ENCODE results near the gene RBPJ. TPM values are rescaled to one million over a fixed set of nuclear protein-coding genes. Genes with fewer than 3 reads are reported as not detected.

The RBPJ gene
- total RNA-seq, 4 donors from 2014 or later, result 28.7 to 65.6 (median 37.1) TPM

GRCh38 chr4:26360864-26361263 lies 40.0 kb downstream of the RBPJ start:
- TF ChIP-seq POLR2A (IDR thresholded peaks at IDR 0.05), result no peak
- TF ChIP-seq CTCF (IDR thresholded peaks at IDR 0.05), result no peak
- H3K27ac ChIP-seq, result no peak overlapping the region
- H3K4me3 ChIP-seq, result no peak overlapping the region
- DNase-seq, result no peak
- no peaks in the 10 kb centered on the region for H3K27me3 ChIP-seq
- no peaks in the 10 kb centered on the region for H3K9me3 ChIP-seq
- H3K4me1 ChIP-seq, result peaks cover 3 to 20% (median 5%) of the 10 kb centered on the region in 3 donors
- 66 to 67% methylated on average over 5 of the region's 5 CpGs for WGBS, 2 donors
- intact Hi-C loops (cut with DNase I), result no loop called here
- H3K36me3 ChIP-seq, result no peaks in the 10 kb centered on the region

- intact Hi-C loops (cut with DNase I), result no loop called here
- H3K4me1 ChIP-seq, result peaks cover 0 to 19% (median under 1%) of the 10 kb centered on the region in 3 donors
- 74 to 77% methylated on average over 2 of the region's 2 CpGs for WGBS, 2 donors
- H3K9me3 ChIP-seq, result no peaks in the 10 kb centered on the region
- no peak overlapping the region for H3K27ac ChIP-seq
- no peak overlapping the region for H3K4me3 ChIP-seq
- H3K27me3 ChIP-seq, result no peaks in the 10 kb centered on the region
- peaks cover 0 to 1% (median 0%) of the 10 kb centered on the region in 3 donors for H3K36me3 ChIP-seq
- TF ChIP-seq CTCF (IDR thresholded peaks at IDR 0.05) (no peak), POLR2A (IDR thresholded peaks at IDR 0.05) (no peak)
- DNase-seq, result no peak
Observed at GRCh38 chr4:26361297-26361696, 40.5 kb downstream of the RBPJ start.

- Histone ChIP-seq H3K4me1 (peaks cover 0 to 24% (median 0%) of the 10 kb centered on the region in 3 donors), H3K36me3 (peaks cover 0 to 6% (median 0%) of the 10 kb centered on the region in 3 donors), H3K4me3 (no peak overlapping the region), H3K27me3 (no peaks in the 10 kb centered on the region), H3K27ac (no peak overlapping the region), H3K9me3 (no peaks in the 10 kb centered on the region)
- TF ChIP-seq POLR2A (IDR thresholded peaks at IDR 0.05), result no peak
- no peak for TF ChIP-seq CTCF (IDR thresholded peaks at IDR 0.05)
- no peak for DNase-seq
- intact Hi-C loops (cut with DNase I), result no loop called here
- WGBS, 2 donors, result 89 to 96% methylated on average over 9 of the region's 9 CpGs
Observed at GRCh38 chr4:26362745-26363439, 42.1 kb downstream of the RBPJ start.

GRCh38 chr4:26365537-26366150 lies 44.8 kb downstream of the RBPJ start:
- WGBS, 2 donors, result 74 to 75% methylated on average over 1 of the region's 1 CpG
- no peak for DNase-seq
- intact Hi-C loops (cut with DNase I), result no loop called here
- Histone ChIP-seq H3K27ac (no peak overlapping the region), H3K27me3 (no peaks in the 10 kb centered on the region), H3K9me3 (no peaks in the 10 kb centered on the region), H3K36me3 (peaks cover 0 to 6% (median 0%) of the 10 kb centered on the region in 3 donors), H3K4me1 (peaks cover 0 to 38% (median 0%) of the 10 kb centered on the region in 3 donors), H3K4me3 (no peak overlapping the region)
- TF ChIP-seq POLR2A (IDR thresholded peaks at IDR 0.05), result no peak

- Histone ChIP-seq H3K4me1 (peaks cover 0 to 38% (median 7%) of the 10 kb centered on the region in 3 donors), H3K27ac (no peak overlapping the region), H3K4me3 (no peak overlapping the region), H3K27me3 (no peaks in the 10 kb centered on the region), H3K36me3 (peaks cover 0 to 6% (median 0%) of the 10 kb centered on the region in 3 donors), H3K9me3 (no peaks in the 10 kb centered on the region)
- intact Hi-C loops (cut with DNase I), result no loop called here
- WGBS, 2 donors, result 55 to 59% methylated on average over 1 of the region's 1 CpG
- no peak for DNase-seq
- TF ChIP-seq POLR2A (IDR thresholded peaks at IDR 0.05) (no peak), CTCF (IDR thresholded peaks at IDR 0.05) (no peak)
Observed at GRCh38 chr4:26367811-26368210, 47.0 kb downstream of the RBPJ start.

All from esophagus squamous epithelium (tissue), 5 donors.